Prostate gland (tissue), 2 donors: Measurements from ENCODE around the gene MARS1.

Experiments used
- POLR2A ChIP-seq: fragments of 450-650 bp; IDR thresholded peaks from one replicate; pipeline ENCODE4 v1.6.1; 2016; ENCODE audit warnings: antibody characterized with exemption, mild to moderate bottlenecking
- POLR2AphosphoS5 ChIP-seq: sonication (generic); formaldehyde crosslinking; IDR thresholded peaks from one replicate; pipeline ENCODE4 v1.6.1; 2017; ENCODE audit warnings: antibody characterized with exemption
- TF ChIP-seq, protein P1 (sequence below), 4 experiments: fragments of 200-600 bp in 2 of 4; fragments of 450-650 bp in 2 of 4; sonication (generic) in 2 of 4; IDR thresholded peaks; 1 replicate in 3 of 4; 2 replicates in 1 of 4; pipeline ENCODE4 v1.5.1; 2016 to 2019; ENCODE audit warnings: antibody characterized with exemption in 4 of 4, mild to moderate bottlenecking in 2 of 4, moderate library complexity in 2 of 4

DNA sequence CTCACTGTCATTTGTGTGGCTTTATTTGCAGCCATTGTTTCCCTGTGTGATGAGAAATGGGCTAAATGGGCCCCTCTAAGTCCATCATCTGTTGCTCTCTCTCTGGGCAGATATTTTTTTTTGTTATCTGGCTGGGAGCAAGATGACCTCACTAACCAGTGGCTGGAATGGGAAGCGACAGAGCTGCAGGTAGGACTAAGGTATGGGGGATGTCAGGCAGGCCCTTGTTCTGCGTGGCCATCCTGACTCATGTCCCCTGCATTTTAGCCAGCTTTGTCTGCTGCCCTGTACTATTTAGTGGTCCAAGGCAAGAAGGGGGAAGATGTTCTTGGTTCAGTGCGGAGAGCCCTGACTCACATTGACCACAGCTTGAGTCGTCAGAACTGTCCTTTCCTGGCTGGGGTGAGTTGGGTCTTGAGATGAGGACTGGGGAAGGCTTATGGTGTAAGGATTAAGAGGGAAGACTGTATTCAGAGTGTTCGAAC, 1.3 kb downstream of the MARS1 start:
- TF ChIP-seq, protein P1, sequence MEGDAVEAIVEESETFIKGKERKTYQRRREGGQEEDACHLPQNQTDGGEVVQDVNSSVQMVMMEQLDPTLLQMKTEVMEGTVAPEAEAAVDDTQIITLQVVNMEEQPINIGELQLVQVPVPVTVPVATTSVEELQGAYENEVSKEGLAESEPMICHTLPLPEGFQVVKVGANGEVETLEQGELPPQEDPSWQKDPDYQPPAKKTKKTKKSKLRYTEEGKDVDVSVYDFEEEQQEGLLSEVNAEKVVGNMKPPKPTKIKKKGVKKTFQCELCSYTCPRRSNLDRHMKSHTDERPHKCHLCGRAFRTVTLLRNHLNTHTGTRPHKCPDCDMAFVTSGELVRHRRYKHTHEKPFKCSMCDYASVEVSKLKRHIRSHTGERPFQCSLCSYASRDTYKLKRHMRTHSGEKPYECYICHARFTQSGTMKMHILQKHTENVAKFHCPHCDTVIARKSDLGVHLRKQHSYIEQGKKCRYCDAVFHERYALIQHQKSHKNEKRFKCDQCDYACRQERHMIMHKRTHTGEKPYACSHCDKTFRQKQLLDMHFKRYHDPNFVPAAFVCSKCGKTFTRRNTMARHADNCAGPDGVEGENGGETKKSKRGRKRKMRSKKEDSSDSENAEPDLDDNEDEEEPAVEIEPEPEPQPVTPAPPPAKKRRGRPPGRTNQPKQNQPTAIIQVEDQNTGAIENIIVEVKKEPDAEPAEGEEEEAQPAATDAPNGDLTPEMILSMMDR (IDR thresholded peaks at IDR 0.05): no peak
- TF ChIP-seq POLR2A (no peak), POLR2AphosphoS5 (no peak)
